HG03460 (cell line): Measurements from ENCODE around the gene EHD2.
"Not testable (repeated sequence)": the region's sequence is repeated elsewhere in the genome, so short reads cannot be mapped to it uniquely, and the experiment has no call there.

ENCODE experiments used
- ATAC-seq: cut with Tn5 transposase; IDR thresholded peaks from one replicate; pipeline ENCODE4 v1.9.1; 2021; ENCODE audit not compliant: unreplicated experiment

The EHD2 gene

GRCh38 chr19:47714339-47714738 lies 1.1 kb downstream of the EHD2 start:
- ATAC-seq, result no peak

GRCh38 chr19:47714855-47715254 lies 1.6 kb downstream of the EHD2 start:
- not testable (repeated sequence) for ATAC-seq

- ATAC-seq, result no peak
Observed at GRCh38 chr19:47716270-47716937, 3.2 kb downstream of the EHD2 start.

GRCh38 chr19:47718415-47719046 lies 5.3 kb downstream of the EHD2 start:
- not testable (repeated sequence) for ATAC-seq

GRCh38 chr19:47719047-47719859 lies 6.0 kb downstream of the EHD2 start:
- ATAC-seq, result no peak

GRCh38 chr19:47720669-47721422 lies 7.6 kb downstream of the EHD2 start:
- no peak for ATAC-seq

- no peak for ATAC-seq
Observed at GRCh38 chr19:47723581-47723940, 10.3 kb downstream of the EHD2 start.

GRCh38 chr19:47725759-47726401 lies 12.7 kb downstream of the EHD2 start:
- ATAC-seq, result no peak

- ATAC-seq, result no peak
Observed at GRCh38 chr19:47726467-47726866, 13.2 kb downstream of the EHD2 start.

- ATAC-seq, result not testable (repeated sequence)
Observed at GRCh38 chr19:47728295-47728694, 15.1 kb downstream of the EHD2 start.

GRCh38 chr19:47729468-47729798 lies 16.2 kb downstream of the EHD2 start:
- no peak for ATAC-seq

- ATAC-seq, result no peak
Observed at GRCh38 chr19:47729799-47730520, 16.7 kb downstream of the EHD2 start.

- no peak for ATAC-seq
Observed at GRCh38 chr19:47730521-47730889, 17.3 kb downstream of the EHD2 start.

- ATAC-seq, result no peak
Observed at GRCh38 chr19:47730910-47731309, 17.7 kb downstream of the EHD2 start.

- no peak for ATAC-seq
Observed at GRCh38 chr19:47735131-47735530, 21.9 kb downstream of the EHD2 start.

- ATAC-seq, result no peak
Observed at GRCh38 chr19:47740866-47741519, 27.8 kb downstream of the EHD2 start.

- no peak for ATAC-seq
Observed at GRCh38 chr19:47741544-47742140, 28.4 kb downstream of the EHD2 start.

- no peak for ATAC-seq
Observed at GRCh38 chr19:47742634-47743033, 29.4 kb downstream of the EHD2 start.
